ES-I3 (cell line): ENCODE measurements around the gene FAM53A.

Source experiments
- H3K36me3 ChIP-seq: 2 replicates; pipeline ENCODE4 v1.6.1; 2013; ENCODE audit warnings: mild to moderate bottlenecking, low read length, control low read depth, moderate library complexity; ENCODE audit not compliant: insufficient read depth
- H3K4me1 ChIP-seq: 2 replicates; pipeline ENCODE4 v1.6.1; 2013; ENCODE audit warnings: mild to moderate bottlenecking, control low read depth, low read length; ENCODE audit not compliant: insufficient read depth
- H3K9ac ChIP-seq: 2 replicates; pipeline ENCODE4 v1.6.1; 2013; ENCODE audit warnings: low read depth, mild to moderate bottlenecking, low read length, moderate library complexity
- H3K9me3 ChIP-seq: 2 replicates; pipeline ENCODE4 v1.6.1; 2013; ENCODE audit warnings: mild to moderate bottlenecking, low read length, moderate library complexity; ENCODE audit not compliant: control insufficient read depth, insufficient read depth

FAM53A gene

DNA sequence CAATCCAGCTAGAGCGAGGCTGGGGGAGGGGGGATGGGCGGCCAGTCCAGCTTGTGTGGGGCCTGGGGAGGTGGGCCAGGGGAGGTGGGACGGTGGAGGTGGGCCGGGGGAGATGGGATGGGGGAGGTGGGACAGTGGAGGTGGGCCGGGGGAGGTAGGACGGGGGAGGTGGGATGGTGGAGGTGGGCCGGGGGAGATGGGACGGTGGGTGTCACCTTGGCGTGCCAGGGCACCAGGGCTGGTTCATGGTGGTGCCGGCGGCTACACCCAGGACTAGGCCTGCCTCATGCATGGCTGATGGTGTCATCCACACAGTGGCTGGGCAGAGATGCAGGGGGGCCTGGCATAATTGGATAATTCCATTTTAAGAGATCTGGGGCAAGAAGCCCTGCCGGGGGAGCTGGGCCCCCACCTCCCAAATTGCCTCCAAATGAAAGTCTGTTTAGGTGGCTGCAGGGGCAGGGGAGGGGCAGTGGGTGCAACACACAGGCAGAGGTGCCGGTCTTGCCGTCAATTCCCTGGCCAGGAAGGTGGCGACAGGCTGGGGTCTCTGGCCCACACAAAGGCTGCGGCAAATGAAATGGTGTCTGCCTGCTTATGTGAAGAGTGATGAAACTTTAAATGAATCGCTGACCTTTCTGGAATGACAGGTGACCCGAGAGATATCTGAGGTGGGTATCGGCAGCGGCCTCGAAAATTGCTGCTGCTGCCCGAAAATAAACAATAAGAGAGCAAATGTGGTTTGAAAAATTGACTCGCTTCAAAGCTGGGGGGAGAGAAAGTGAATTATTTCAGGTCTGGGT lies 82.1 kb downstream of the FAM53A start:
- H3K9me3 ChIP-seq: no peaks in the 10 kb centered on the region
- no peaks in the 10 kb centered on the region for H3K36me3 ChIP-seq
- no peak overlapping the region for H3K9ac ChIP-seq
- no peaks in the 10 kb centered on the region for H3K4me1 ChIP-seq

DNA sequence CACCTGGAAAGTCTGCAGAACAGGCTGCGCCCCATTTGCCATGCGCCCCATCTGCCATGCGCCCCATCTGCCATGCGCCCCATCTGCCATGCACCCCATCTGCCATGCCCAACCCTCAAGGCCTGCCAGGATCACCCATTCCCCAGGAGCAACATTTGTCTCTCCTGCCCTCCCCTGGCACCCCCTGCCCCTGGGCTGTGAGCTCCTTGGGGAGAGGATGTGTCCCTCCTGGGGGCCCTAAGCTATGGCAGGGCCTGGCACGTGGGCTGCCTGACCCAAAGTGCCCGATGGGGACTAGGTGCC lies 82.6 kb downstream of the FAM53A start:
- H3K9ac ChIP-seq: no peak overlapping the region
- no peaks in the 10 kb centered on the region for H3K36me3 ChIP-seq
- H3K9me3 ChIP-seq: no peaks in the 10 kb centered on the region
- H3K4me1 ChIP-seq: no peaks in the 10 kb centered on the region

DNA sequence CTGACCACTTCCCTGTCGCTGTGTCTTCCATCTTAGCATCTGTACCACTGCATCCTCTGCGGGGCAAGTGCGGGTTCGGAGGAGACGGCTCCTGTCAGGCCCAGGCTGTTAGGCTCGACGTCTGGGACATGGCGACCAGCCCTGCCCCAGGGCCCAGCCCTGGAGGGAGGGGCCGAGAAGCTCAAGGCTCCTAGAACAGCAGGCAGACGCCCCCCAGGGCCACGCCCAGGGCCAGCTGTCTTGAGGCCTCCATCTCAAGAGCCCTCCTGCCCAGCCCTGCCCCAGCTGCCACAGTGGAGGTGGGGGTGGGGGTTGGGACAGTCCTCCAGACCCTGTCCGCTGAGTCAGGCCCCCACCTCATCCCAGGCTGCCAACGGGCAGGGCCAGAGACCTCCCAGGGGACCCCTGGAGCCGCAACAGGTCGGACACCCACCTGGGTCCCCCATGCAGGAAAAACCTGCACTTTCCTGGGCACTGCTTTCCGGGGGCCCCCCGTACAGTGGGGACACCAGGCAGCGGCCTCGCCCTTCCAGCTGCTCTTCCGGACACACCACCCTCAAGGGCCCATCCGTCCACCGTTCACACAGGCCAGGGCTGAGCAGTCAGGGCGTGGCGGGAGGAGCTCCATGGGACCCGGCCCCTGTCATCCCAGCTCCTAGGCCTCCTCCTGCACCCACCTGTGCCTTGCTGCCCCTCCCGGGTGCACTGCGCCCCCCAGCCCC lies 83.1 kb downstream of the FAM53A start:
- no peaks in the 10 kb centered on the region for H3K9me3 ChIP-seq
- H3K4me1 ChIP-seq: no peaks in the 10 kb centered on the region
- H3K36me3 ChIP-seq: no peaks in the 10 kb centered on the region
- H3K9ac ChIP-seq: no peak overlapping the region

DNA sequence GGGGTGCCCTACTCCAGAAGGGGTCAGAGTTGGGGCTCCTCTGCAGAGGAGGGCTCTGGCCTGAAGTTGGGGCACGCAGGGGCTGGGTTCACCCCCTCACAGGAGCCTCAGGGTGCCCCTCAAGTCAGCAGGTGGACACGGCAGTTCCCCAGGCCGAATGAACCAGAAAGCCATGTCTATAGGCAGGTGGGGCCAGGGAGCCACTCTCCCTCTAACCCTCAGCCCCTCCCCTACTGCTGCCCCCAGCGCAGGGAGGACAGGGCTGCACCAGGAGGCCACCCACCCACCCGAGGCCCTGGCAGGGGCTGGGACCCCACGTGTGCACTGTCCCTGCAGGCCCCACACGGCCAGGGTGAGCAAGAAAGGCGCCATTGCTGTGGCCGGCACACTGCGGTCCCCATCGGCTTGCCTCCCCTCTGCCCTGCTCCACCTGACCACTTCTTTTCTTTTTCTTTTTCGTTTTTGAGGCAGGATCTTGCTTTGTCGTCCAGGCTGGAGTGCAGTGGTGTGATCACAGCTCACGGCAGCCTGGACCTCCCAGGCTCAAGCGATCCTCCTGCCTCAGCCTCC lies 83.8 kb downstream of the FAM53A start:
- Histone ChIP-seq H3K36me3 (no peaks in the 10 kb centered on the region), H3K9ac (no peak overlapping the region), H3K9me3 (no peaks in the 10 kb centered on the region), H3K4me1 (no peaks in the 10 kb centered on the region)

DNA sequence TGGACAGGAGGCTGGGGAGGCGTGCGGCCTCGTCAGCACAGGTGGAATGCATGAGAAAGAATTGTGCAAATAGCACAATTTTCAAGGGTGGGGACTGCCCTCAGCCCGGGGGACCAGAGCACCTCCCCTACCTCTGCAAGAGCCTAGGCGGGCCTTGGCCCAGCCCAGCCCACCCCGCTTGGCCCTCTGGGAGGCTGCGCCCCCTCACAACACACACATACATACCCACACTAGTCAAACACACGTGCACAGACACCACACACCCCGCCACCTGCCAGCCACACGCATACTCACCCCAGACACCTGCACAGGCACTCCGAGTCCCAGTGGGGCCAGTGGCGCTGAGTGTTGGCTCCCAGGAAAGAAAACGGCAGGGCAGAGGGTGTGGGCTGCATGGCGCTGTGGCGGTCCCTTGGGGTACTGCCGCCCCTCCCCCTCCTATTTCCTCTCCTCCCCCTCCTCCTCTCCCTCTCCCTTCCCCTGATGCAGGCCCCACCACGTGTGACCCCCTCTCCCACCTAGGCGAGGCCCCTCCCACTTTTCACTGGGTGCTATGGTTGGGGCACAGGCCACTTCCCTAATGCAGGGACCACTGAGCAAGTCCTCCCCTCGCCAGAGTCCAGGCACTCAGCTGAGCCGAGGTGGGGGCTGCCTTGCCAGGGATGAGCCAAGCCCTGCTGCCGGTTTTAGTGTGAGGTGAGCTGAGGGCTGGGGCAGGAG lies 84.5 kb downstream of the FAM53A start:
- Histone ChIP-seq H3K4me1 (no peaks in the 10 kb centered on the region), H3K36me3 (no peaks in the 10 kb centered on the region), H3K9me3 (no peaks in the 10 kb centered on the region), H3K9ac (no peak overlapping the region)

DNA sequence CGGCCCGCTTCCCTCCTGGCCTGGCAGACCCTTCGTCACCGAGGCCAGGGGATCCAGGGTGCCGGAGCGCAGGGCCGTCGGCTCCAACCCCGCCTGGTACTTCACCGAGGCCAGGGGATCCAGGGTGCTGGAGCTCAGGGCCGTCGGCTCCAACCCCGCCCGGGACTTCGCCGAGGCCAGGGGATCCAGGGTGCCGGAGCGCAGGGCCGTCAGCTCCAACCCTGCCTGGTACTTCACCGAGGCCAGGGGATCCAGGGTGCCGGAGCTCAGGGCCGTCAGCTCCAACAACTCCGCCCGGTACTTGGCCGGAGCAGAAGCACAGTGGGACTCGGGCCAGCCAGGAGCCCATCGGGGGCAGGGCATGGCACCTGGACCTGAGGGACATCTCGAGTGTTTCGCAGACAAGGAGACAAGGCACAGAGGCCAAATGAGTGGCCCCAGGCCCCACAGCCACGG lies 85.1 kb downstream of the FAM53A start:
- no peak overlapping the region for H3K9ac ChIP-seq
- H3K36me3 ChIP-seq: no peaks in the 10 kb centered on the region
- no peaks in the 10 kb centered on the region for H3K4me1 ChIP-seq
- no peaks in the 10 kb centered on the region for H3K9me3 ChIP-seq

DNA sequence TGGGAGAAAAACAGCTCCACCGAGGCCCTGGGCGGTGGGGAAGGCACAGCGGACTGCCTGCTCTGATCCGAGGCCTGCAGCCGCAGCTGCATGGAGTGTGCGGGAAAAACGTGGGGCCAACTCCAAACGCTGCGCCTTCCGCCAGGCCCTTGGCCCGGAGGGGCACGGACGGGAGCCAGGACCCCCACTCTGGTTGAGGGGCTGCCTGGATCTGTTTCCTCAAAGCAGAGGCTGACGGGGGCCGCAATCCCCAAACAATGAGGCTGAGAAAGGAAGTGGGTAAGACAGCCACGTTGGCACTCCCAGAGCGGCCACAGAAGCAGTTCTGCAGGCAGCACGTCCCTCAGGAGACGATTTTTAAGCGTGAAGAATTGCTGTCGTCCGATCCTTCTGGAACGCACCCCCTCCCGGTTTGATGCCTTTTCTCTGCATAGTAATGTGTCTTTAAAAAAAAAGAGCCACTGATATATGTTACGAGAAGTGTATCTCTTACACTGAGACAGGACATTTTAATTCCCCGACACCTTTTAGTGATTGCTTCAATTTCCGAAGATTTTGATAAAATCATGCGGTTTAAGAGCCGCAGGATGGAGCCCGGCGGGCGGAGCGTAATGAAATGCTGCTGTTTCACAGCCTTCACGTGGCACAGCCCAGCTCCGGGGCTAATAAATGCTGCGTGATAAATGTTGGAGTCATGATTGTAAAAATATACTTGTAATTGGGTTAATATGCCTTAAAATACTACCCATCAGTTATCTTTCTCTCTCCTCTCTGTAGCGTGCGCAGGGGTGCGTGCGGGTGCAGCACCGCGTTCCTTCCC lies 85.7 kb downstream of the FAM53A start:
- Histone ChIP-seq H3K36me3 (no peaks in the 10 kb centered on the region), H3K9me3 (no peaks in the 10 kb centered on the region), H3K9ac (no peak overlapping the region), H3K4me1 (no peaks in the 10 kb centered on the region)

DNA sequence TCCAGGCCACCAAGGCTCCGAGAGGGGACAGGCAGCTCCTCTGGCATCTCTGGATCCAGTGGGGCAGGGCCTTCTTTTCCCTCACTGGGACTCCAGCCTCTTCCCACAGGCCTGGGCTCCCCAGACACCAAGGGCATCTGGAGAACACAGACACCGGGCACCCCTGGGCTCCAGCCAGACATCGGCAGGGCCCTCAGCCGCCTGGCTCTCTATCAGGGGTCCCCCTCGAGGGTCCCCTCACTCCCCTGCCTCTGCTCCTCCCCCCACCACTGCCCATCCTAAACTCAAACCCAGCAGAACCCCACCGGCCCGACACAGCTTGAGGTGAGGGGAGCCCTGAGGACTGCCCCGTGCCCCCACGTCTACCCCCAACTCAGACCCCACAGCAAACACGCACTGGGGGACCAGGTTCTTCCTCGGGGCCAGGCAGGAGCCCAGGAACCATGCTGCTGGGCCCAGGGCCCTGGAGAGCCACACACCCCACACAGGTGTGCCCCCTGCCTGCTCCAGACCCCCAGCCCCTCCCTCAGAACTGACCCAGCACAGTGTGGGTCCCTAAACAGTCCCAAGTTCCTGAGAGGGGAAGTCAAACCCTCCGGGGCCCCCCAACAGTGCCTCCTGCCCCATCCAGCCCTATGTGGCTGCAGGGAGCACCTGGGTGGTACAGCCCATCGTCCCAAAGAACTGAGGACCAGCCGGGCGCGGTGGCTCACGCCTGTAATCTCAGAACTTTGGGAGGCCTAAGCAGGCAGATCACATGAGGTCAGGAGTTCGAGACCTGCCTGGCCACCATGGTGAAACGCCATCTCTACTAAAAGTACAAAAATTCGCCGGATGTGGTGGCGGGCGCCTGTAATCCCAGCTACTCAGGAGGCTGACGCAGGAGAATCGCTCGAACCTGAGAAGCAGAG lies 86.8 kb downstream of the FAM53A start:
- H3K36me3 ChIP-seq: no peaks in the 10 kb centered on the region
- H3K9me3 ChIP-seq: no peaks in the 10 kb centered on the region
- no peak overlapping the region for H3K9ac ChIP-seq
- no peaks in the 10 kb centered on the region for H3K4me1 ChIP-seq

DNA sequence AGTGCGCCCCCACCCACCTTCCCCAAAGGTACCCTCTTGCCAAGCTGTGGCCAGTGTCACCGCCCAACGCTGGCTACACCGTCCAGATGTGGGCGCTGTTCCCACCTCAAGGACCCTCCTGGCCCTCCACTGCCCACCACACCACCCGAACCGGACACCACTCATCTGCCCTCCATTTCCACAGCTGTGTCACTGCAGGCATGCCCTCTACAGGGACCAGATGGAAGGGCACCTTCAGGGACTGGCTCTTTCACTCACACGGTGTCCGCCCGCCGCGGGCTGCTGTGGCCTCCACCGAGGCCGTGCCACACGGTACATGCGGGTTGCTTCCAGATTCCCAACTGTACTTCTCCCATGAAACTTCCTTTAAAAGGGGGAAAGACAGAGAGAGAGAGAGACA lies 87.7 kb downstream of the FAM53A start:
- no peaks in the 10 kb centered on the region for H3K4me1 ChIP-seq
- no peaks in the 10 kb centered on the region for H3K36me3 ChIP-seq
- H3K9ac ChIP-seq: no peak overlapping the region
- H3K9me3 ChIP-seq: no peaks in the 10 kb centered on the region

DNA sequence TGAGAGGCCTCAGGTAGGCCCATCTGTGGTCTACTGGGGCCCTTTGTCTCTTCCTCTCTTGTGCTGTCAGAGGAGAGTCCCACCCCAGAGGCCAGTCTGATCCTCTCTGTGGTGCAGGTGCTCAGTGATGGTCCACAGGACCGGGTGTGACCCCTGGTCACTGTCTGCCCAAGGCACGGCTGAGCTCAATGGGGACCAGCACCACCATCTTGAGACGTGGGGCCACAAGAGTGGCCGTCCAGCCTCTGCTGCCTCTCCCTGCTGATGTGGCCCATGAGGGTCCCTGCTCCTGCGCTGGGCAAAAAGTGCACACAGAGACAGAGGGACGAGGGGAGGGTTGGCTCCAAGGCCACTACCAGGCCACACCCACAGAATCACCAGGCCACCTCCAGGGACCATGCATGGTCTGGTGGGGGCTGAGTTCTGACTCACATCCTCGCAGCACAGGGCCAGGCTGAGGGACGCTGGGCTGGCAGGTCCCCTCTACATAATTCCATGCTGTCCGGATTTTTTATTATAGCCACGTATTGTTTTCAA lies 88.3 kb downstream of the FAM53A start:
- Histone ChIP-seq H3K9me3 (no peaks in the 10 kb centered on the region; the same call in 1 of the 2 replicates), H3K4me1 (no peaks in the 10 kb centered on the region), H3K9ac (no peak overlapping the region), H3K36me3 (no peaks in the 10 kb centered on the region)

DNA sequence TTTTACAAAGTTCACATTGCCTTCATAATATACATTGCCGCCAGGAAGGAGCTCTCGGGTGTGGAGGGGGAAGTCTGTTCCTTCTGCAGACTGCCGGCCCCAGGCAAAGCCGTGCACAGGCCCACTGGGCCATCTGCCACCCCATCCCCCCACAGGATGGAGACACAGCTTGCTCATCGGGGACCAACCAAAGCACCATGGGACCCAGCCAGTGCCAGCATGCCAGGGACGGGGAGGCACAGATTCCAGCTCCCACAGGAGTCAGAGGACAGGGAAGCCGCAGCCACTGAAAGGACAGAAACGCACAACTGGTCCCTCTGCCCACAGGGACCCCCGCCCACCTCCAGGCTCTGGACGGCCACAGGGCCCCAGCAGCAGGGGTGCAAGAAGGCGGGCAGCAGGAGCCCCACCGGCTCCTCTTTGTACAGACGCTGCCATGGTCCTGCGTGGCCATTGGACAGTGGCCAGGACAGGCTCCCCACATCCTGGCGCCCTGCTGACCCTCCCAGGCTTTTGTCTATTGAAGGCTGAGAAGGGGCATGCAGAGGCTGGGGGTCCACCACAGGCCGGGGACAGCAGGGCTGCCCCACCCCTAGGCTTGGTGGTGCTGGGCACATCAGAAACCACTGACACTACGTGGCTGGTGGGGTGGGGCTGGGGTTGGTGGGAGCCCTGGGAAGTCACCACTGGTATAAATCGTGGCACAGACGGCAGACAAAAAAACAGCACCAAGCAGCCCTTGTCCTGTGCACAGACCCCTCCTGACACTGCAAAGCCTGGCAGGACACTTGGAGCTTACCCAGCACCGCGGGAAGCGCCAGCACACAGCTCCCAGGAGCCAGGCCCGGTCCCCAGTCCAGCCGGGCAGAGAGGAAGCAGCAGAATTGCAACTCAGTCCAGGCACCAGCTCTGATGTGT lies 89.0 kb downstream of the FAM53A start:
- Histone ChIP-seq H3K4me1 (no peaks in the 10 kb centered on the region), H3K9me3 (no peaks in the 10 kb centered on the region; the same call in 1 of the 2 replicates), H3K9ac (no peak overlapping the region), H3K36me3 (no peaks in the 10 kb centered on the region)

DNA sequence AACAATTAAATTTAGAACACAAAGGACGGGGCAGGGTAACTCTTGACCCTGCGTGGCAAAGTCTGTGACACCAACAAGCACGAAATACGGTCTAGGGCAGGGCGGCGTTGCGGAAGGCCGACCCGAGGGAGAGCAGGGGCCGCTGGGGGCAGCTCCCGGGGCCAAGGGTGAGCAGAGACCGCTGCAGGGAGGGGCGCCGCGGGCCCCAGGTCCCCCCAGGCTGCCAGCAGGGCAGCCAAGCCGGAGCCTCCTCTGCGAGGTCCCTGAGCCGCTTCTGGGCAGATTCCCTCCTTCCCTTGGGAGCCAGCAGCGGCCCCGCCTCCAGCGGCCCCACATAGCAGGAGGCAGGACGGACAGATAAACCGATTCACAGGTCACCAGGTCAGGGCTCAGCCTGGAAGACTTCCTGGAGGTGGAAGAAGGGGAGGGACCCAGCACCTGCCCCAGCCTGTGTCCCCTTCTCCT lies 90.2 kb downstream of the FAM53A start:
- Histone ChIP-seq H3K9me3 (no peaks in the 10 kb centered on the region; the same call in 1 of the 2 replicates), H3K4me1 (no peaks in the 10 kb centered on the region), H3K36me3 (no peaks in the 10 kb centered on the region), H3K9ac (no peak overlapping the region)
